ENCODE data around the gene UBE2Z. TPM values are rescaled to one million over a fixed set of nuclear protein-coding genes. Genes with fewer than 3 reads are reported as not detected.
A peak's percentile ranks its signal among the peaks of the same experiment; 100 is the strongest.

The UBE2Z gene
- total and polyA plus RNA-seq, 2 of the 13 experiments (the other 11 are each of a cell fraction or from before 2014, with no cell fraction given): 63.2 to 122 TPM

DNA sequence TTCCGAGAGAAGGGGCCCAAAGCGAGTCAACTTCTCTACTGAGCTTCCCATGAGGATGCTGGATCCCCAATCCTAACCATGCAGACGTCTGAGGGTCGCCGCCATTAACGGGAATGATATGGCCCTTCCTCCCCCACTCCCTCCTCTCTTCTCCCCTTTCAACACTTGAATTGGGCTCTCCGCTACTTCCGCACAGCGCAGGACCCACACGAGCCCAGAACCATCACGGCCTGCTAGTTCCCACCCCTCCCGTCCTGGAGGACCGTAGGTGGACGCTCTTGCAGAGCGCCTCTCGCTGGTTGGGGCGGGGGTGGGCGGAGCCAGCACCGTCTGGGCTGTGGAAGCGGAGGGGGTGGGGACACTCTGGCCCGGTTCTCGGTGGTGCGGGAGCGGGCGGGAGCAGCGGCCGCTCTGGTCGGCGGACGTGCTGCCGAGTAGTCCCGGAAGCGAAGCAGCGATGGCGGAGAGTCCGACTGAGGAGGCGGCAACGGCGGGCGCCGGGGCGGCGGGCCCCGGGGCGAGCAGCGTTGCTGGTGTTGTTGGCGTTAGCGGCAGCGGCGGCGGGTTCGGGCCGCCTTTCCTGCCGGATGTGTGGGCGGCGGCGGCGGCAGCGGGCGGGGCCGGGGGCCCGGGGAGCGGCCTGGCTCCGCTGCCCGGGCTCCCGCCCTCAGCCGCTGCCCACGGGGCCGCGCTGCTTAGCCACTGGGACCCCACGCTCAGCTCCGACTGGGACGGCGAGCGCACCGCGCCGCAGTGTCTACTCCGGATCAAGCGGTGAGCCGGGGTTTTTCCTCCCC, at the start of gene UBE2Z (continued):
- TF ChIP-seq, protein P1, sequence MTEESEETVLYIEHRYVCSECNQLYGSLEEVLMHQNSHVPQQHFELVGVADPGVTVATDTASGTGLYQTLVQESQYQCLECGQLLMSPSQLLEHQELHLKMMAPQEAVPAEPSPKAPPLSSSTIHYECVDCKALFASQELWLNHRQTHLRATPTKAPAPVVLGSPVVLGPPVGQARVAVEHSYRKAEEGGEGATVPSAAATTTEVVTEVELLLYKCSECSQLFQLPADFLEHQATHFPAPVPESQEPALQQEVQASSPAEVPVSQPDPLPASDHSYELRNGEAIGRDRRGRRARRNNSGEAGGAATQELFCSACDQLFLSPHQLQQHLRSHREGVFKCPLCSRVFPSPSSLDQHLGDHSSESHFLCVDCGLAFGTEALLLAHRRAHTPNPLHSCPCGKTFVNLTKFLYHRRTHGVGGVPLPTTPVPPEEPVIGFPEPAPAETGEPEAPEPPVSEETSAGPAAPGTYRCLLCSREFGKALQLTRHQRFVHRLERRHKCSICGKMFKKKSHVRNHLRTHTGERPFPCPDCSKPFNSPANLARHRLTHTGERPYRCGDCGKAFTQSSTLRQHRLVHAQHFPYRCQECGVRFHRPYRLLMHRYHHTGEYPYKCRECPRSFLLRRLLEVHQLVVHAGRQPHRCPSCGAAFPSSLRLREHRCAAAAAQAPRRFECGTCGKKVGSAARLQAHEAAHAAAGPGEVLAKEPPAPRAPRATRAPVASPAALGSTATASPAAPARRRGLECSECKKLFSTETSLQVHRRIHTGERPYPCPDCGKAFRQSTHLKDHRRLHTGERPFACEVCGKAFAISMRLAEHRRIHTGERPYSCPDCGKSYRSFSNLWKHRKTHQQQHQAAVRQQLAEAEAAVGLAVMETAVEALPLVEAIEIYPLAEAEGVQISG (CRISPR knock-in tag; IDR thresholded peaks at IDR 0.05): peak; percentile 100
- TF ChIP-seq CBX1 (IDR thresholded peaks at IDR 0.05; ENCODE audit: low read depth) (no peak), NONO (IDR thresholded peaks at IDR 0.05) (no peak), NONO (CRISPR knock-in tag; conservative IDR thresholded peaks at IDR 0.05) (peak; percentile 94), SAP130 (CRISPR knock-in tag; IDR thresholded peaks at IDR 0.05; ENCODE audit: low read depth) (peak; percentile 98), KLF12 (CRISPR knock-in tag; IDR thresholded peaks at IDR 0.05; ENCODE audit: borderline replicate concordance) (peak; percentile 92; the same call in 1 of the 2 replicates), PAX8 (CRISPR knock-in tag; IDR thresholded peaks at IDR 0.05; ENCODE audit: borderline replicate concordance) (peak; percentile 91; the same call in 1 of the 2 replicates), ELF4 (CRISPR knock-in tag; IDR thresholded peaks at IDR 0.05; ENCODE audit: borderline replicate concordance) (no peak), ZNF703 (CRISPR knock-in tag; IDR thresholded peaks at IDR 0.05; ENCODE audit: borderline replicate concordance) (no peak), CCAR2 (optimal IDR thresholded peaks at IDR 0.05; ENCODE audit: low read depth, low read length) (peak; percentile 59), JUNB (CRISPR knock-in tag; IDR thresholded peaks at IDR 0.05; ENCODE audit: borderline replicate concordance) (no peak; the same call in 1 of the 2 replicates), THYN1 (CRISPR knock-in tag; IDR thresholded peaks at IDR 0.05; ENCODE audit: borderline replicate concordance, low read depth) (0 out of 2 replicates have a peak, but pooled peaks have one; percentile 83), RELA (CRISPR knock-in tag; IDR thresholded peaks at IDR 0.05) (peak; percentile 98), ZNF383 (CRISPR knock-in tag; IDR thresholded peaks at IDR 0.05; ENCODE audit: borderline replicate concordance) (peak; percentile 97), RARA (CRISPR knock-in tag; IDR thresholded peaks at IDR 0.05) (peak; percentile 60)
- TF ChIP-seq, protein P2, sequence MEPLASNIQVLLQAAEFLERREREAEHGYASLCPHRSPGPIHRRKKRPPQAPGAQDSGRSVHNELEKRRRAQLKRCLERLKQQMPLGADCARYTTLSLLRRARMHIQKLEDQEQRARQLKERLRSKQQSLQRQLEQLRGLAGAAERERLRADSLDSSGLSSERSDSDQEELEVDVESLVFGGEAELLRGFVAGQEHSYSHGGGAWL (CRISPR knock-in tag; IDR thresholded peaks at IDR 0.05): peak; percentile 89
- TF ChIP-seq, protein P3, sequence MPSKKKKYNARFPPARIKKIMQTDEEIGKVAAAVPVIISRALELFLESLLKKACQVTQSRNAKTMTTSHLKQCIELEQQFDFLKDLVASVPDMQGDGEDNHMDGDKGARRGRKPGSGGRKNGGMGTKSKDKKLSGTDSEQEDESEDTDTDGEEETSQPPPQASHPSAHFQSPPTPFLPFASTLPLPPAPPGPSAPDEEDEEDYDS (CRISPR knock-in tag; IDR thresholded peaks at IDR 0.05): peak; percentile 91
- TF ChIP-seq, protein P4, sequence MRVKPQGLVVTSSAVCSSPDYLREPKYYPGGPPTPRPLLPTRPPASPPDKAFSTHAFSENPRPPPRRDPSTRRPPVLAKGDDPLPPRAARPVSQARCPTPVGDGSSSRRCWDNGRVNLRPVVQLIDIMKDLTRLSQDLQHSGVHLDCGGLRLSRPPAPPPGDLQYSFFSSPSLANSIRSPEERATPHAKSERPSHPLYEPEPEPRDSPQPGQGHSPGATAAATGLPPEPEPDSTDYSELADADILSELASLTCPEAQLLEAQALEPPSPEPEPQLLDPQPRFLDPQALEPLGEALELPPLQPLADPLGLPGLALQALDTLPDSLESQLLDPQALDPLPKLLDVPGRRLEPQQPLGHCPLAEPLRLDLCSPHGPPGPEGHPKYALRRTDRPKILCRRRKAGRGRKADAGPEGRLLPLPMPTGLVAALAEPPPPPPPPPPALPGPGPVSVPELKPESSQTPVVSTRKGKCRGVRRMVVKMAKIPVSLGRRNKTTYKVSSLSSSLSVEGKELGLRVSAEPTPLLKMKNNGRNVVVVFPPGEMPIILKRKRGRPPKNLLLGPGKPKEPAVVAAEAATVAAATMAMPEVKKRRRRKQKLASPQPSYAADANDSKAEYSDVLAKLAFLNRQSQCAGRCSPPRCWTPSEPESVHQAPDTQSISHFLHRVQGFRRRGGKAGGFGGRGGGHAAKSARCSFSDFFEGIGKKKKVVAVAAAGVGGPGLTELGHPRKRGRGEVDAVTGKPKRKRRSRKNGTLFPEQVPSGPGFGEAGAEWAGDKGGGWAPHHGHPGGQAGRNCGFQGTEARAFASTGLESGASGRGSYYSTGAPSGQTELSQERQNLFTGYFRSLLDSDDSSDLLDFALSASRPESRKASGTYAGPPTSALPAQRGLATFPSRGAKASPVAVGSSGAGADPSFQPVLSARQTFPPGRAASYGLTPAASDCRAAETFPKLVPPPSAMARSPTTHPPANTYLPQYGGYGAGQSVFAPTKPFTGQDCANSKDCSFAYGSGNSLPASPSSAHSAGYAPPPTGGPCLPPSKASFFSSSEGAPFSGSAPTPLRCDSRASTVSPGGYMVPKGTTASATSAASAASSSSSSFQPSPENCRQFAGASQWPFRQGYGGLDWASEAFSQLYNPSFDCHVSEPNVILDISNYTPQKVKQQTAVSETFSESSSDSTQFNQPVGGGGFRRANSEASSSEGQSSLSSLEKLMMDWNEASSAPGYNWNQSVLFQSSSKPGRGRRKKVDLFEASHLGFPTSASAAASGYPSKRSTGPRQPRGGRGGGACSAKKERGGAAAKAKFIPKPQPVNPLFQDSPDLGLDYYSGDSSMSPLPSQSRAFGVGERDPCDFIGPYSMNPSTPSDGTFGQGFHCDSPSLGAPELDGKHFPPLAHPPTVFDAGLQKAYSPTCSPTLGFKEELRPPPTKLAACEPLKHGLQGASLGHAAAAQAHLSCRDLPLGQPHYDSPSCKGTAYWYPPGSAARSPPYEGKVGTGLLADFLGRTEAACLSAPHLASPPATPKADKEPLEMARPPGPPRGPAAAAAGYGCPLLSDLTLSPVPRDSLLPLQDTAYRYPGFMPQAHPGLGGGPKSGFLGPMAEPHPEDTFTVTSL (CRISPR knock-in tag; IDR thresholded peaks at IDR 0.05; ENCODE audit: borderline replicate concordance): no peak
- TF ChIP-seq, protein P5, sequence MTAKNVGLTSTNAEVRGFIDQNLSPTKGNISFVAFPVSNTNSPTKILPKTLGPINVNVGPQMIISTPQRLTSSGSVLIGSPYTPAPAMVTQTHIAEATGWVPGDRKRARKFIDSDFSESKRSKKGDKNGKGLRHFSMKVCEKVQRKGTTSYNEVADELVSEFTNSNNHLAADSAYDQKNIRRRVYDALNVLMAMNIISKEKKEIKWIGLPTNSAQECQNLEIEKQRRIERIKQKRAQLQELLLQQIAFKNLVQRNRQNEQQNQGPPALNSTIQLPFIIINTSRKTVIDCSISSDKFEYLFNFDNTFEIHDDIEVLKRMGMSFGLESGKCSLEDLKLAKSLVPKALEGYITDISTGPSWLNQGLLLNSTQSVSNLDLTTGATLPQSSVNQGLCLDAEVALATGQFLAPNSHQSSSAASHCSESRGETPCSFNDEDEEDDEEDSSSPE (CRISPR knock-in tag; IDR thresholded peaks at IDR 0.05): peak; percentile 65

Measured in HepG2 (cell line).